GM12872 (cell line): ENCODE measurements around the gene GSK3B.
A peak's percentile ranks its signal among the peaks of the same experiment; 100 is the strongest.

Experiments
- CTCF ChIP-seq: IDR thresholded peaks from 3 replicates; pipeline ENCODE4 v1.5.1; 2011; ENCODE audit warnings: low read depth, mild to moderate bottlenecking, low read length, moderate library complexity; ENCODE audit not compliant: insufficient read depth

GSK3B gene

GRCh38 chr3:119790369-119790768, 303.9 kb downstream of the GSK3B start:
- no peak for TF ChIP-seq CTCF

GRCh38 chr3:119786409-119786808, 307.8 kb downstream of the GSK3B start:
- TF ChIP-seq CTCF, result no peak

GRCh38 chr3:119783883-119784282, 310.4 kb downstream of the GSK3B start:
- TF ChIP-seq CTCF, result no peak

GRCh38 chr3:119783255-119783654, 311.0 kb downstream of the GSK3B start:
- TF ChIP-seq CTCF, result no peak

GRCh38 chr3:119782460-119782859, 311.8 kb downstream of the GSK3B start:
- TF ChIP-seq CTCF, result no peak

GRCh38 chr3:119781330-119782198, 312.7 kb downstream of the GSK3B start, which contains the start of gene NR1I2:
Gene NR1I2, plus strand, starts transcription at chr3:119782101.
- 0 out of 3 replicates have a peak, but pooled peaks have one; percentile 8 for TF ChIP-seq CTCF

- TF ChIP-seq CTCF, result no peak
These were observed 314.4 kb downstream of the GSK3B start for GRCh38 chr3:119779731-119780383.
